Fibroblast of peridontal ligament (primary cell): ENCODE data around the gene ALK.
A peak's percentile ranks its signal among the peaks of the same experiment; 100 is the strongest.

Experiments
- DNase-seq: peaks from one replicate; pipeline ENCODE4 v3.0.0-alpha.2; 2010; ENCODE audit errors: extremely low read depth

ALK gene

GRCh38 chr2:29718076-29718686 lies 203.2 kb downstream of the ALK start:
- no peak for DNase-seq

GRCh38 chr2:29715655-29716054 lies 205.7 kb downstream of the ALK start:
- no peak for DNase-seq

GRCh38 chr2:29714333-29714732 lies 207.1 kb downstream of the ALK start:
- no peak for DNase-seq

DNA sequence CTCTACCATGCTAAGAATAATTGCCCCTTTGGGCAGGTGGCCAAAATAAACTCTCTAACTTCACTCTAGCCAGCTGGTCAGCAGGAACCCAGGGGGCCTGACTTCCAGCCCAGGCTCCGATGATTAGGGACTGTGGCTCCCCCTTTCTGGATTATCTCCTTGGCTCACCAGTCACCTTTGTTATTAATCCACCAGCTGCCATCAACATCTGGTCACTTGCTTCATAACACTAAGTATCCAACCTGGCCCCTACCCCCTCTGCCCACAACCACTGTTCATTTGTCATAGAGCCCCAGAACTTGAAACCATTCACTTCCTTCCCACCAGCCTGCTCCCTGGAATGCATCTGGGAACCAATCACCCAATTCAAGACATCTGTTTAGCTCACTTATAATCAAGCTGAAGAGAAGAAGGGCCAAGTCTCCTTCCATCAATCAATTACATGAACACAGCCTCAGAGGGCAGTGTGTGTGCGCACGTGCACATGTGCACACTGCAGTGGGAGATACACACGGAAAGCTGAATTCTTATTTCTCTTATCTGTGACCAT lies 215.1 kb downstream of the ALK start:
- DNase-seq, result peak; percentile 2

- no peak for DNase-seq
Observed at GRCh38 chr2:29705616-29706015, 215.8 kb downstream of the ALK start.

- no peak for DNase-seq
Observed at GRCh38 chr2:29703336-29703735, 218.1 kb downstream of the ALK start.

DNA sequence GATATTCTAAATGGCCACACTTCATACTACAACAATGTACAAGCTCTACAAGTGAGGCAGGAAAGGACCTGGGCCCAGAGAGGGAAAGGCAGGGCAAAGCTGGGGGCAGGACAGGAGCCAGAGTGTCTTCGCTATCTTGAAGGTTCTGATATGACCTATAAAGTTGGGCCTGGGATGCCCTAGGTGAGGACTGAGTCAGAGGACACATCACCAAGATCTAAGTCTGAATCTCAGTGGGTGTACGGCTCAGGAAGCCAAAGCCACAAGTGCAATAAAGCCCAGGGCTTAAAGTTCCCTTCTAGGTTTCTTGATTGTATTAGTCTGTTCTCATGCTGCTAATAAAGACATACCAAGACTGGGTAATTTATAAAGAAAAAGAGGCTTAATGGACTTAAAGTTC lies 219.1 kb downstream of the ALK start:
- no peak for DNase-seq

DNA sequence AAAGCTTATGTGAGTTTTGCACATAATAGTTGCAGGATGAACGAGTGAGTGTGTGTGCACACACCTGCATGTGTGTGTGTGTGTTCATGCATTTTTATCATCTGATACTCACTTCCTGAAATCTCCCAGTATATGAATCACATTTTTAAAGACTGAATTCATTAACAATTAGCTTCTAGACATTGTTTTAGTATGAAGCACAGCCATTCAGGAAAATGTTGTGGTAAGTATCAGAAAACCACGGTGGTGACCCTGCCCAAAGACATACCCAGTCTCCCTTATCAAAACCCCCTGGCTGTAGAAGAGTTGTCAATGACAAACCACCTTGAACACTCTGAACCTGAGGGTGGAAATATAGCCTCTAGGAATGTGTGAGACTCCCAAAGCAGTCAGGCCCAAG lies 220.8 kb downstream of the ALK start:
- no peak for DNase-seq

- no peak for DNase-seq
Observed at GRCh38 chr2:29699045-29699444, 222.3 kb downstream of the ALK start.

DNA sequence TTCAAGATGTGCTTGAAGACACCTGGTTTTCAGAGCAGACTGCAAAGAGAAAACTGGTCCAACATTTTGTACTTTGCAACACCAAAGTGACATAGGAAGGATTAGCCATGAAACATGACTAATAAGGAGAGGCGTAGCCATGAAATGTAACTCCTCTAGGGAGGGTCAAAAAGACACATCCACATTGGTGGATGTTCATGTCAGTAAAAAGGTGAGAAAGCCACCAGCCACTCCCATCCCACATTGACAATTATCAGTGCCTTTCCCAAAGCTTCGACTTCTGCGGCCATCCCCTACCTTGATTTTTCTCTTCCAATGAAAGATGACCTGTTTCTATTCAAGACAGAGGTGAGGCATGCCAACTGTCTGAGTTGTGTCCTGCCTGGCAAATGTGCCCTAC lies 223.2 kb downstream of the ALK start:
- no peak for DNase-seq

DNA sequence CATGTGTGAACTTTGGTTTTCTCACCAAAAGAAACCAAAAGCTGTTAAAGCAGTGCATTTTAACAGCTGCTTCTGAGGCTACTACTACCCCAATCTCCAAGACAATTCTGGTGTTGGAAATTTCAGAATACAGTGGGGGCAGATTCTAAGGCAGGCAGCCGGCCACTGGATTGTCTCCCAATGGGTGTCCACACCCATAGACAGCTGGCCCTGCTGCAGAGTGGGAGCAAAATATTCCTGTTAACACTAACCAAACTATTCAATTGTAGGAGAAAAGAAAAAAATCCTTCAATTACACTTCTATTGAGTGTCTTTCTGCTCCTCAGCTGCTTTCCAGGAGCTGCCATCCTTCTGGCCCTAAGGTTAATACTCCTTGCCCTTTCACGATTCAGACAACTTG lies 223.7 kb downstream of the ALK start:
- DNase-seq, result no peak

DNA sequence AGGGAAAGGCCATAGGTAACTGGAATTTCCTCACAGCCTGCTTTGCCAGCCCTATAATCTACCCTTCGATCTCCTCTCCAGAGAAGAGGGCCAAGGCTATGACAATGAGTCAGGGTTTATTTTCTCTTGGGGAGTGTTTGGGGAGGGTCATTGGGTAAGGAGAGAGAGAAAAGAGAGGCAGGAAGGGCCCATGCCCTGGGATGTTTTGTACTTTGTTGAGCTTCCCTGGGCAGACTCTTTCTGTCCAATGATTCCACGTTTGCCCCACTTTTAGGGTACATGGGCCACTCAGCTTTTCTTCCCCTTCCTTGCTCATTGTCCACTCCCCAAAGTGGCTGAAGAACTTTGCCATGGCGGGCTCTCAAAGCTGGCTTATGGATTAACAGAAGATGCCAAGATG lies 224.2 kb downstream of the ALK start:
- DNase-seq, result no peak

DNA sequence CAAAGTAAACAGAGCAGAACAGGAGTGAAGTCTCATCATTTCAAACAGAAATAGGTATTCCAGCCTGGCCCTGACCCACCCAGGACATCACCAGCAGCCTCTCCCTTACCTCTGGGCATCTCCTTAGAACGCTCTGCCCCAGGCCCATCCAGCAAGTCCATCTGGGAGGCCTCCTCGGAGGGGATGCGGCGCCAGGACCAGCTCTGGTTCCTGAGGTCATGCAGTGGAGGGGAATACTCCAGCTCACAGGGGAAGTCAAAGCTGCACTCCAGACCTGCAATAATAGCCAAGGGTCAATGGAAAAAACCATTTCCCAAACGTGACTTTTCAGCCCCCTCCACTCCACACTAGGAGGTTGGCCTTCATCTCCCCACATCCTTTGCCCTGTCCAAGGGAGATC lies 226.6 kb downstream of the ALK start:
- DNase-seq, result no peak

- no peak for DNase-seq
Observed at GRCh38 chr2:29691391-29691950, 229.9 kb downstream of the ALK start.

GRCh38 chr2:29689666-29690065 lies 231.7 kb downstream of the ALK start:
- DNase-seq, result no peak

DNA sequence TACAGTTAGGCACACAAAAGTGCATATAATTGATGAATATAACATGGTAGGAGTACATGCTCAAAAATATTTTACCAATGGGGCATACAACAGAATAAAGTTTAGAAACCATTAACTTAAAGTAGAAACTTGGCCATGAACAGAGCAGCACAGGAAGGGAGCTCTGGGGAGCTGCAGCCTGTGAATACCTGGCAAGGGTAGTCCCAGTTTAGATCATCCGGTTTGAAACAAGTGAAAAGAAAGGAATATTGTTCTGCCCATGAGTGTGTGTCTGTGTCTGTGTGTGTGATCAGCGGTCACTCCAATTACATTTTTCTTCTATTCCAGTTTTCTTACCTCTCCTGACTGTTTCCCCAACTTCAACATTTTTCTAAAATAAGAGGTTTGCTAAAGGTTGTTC lies 233.0 kb downstream of the ALK start:
- DNase-seq, result no peak

- DNase-seq, result no peak
Observed at GRCh38 chr2:29687121-29687520, 234.3 kb downstream of the ALK start.

- no peak for DNase-seq
Observed at GRCh38 chr2:29676886-29677453, 244.4 kb downstream of the ALK start.

DNA sequence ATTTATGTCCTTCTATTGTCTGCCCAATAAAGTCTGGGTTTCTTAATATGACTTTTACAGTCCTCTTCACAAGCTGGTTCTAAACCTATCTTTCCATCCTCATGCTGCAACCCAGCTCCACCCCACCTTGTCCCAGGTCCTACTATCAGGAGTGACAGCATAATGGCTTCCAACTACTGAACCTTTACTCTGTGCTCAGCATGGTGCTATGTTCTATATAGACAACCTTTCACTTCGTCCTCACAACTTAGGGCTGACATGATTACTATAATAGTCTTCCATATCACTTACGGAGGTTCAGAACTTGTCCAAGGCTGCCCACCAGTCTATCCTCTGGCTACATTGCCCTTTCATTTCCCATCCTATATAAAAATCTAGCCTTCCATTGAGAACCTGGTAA lies 256.8 kb downstream of the ALK start:
- no peak for DNase-seq

DNA sequence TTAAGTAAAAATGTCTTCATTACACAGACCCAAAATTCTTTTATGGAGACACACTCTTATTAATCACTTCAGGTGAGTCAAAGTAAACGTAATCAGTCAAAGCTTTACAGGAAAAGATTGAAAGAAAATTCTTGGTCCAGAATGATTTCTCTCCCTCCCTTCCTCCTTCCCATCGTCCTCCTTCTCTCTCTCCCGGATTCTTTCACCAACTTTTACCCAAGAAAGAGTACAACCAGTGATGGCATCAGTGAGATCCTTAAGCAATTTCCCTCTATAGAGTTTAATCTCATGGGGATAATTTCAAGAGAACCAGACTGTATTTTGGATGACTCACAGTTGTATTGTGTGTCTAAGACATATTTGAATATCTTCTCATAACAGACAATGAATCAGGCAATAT lies 258.1 kb downstream of the ALK start:
- DNase-seq, result peak; percentile 73

DNA sequence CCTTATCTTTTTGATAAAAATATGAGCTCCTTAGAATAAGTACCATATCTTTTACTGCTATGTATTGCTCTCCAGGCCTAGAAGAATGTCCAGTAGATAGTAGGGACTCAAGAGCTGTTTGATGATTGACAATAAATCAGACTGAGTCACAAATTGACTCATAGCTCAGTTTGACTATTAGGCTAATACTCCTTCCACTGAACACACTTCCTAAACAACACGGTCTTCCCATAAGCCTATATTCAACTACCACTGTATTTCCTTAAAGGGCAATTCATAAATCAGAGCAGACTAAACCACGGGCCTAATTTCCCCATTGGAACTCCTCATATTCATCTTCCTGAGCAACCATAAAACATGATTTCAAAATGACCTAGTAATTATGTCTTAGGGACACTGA lies 258.5 kb downstream of the ALK start:
- DNase-seq, result no peak

- DNase-seq, result no peak
Observed at GRCh38 chr2:29660201-29660600, 261.2 kb downstream of the ALK start.

- no peak for DNase-seq
Observed at GRCh38 chr2:29659178-29659577, 262.2 kb downstream of the ALK start.

DNA sequence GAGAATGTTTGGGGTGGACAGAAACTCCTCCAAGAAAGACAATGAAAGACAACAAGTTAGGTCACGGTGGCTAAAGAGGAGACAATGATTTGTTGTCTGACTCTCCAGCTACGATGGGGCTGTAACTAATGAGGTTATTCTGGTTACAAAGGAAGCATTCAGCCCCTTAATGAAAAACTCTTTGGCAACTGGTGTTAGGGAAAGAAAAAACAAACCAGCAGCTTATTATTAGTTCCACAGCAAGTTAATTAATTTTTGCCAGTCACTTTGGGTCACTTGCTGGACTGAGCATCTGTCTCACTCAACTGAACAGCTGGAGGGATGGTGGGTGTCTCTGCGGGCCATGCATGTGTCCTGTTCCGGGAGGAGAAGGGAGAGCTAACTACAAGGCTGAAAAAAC lies 263.7 kb downstream of the ALK start:
- no peak for DNase-seq
